ENCODE measurements around the gene OR10K2.

- TF ChIP-seq E2F6 (IDR thresholded peaks at IDR 0.05) (no peak), EP300 (IDR thresholded peaks at IDR 0.05; ENCODE audit: borderline replicate concordance in 1 of 2, low read depth in 2 of 2, low read length in 2 of 2) (no peak), POLR2AphosphoS5 (IDR thresholded peaks at IDR 0.05; ENCODE audit: low read depth, low read length) (no peak), YY1 (IDR thresholded peaks at IDR 0.05; ENCODE audit: low read depth, low read length) (no peak), RAD21 (IDR thresholded peaks at IDR 0.05 in 1 of 2, conservative IDR thresholded peaks at IDR 0.05 in 1 of 2; ENCODE audit: low read depth in 2 of 2, low read length in 2 of 2) (no peak)
- TF ChIP-seq, protein P1, sequence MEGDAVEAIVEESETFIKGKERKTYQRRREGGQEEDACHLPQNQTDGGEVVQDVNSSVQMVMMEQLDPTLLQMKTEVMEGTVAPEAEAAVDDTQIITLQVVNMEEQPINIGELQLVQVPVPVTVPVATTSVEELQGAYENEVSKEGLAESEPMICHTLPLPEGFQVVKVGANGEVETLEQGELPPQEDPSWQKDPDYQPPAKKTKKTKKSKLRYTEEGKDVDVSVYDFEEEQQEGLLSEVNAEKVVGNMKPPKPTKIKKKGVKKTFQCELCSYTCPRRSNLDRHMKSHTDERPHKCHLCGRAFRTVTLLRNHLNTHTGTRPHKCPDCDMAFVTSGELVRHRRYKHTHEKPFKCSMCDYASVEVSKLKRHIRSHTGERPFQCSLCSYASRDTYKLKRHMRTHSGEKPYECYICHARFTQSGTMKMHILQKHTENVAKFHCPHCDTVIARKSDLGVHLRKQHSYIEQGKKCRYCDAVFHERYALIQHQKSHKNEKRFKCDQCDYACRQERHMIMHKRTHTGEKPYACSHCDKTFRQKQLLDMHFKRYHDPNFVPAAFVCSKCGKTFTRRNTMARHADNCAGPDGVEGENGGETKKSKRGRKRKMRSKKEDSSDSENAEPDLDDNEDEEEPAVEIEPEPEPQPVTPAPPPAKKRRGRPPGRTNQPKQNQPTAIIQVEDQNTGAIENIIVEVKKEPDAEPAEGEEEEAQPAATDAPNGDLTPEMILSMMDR (IDR thresholded peaks at IDR 0.05; ENCODE audit: control extremely low read depth in 1 of 3, insufficient read depth in 1 of 3, low read depth in 1 of 3, low read length in 3 of 3), result no peak
Measured at GRCh38 chr1:158445376-158445775, 19.3 kb upstream of the OR10K2 start.
